Transverse colon (tissue), 4 donors: ENCODE results near the gene KIAA2012. TPM values are rescaled to one million over a fixed set of nuclear protein-coding genes. Genes with fewer than 3 reads are reported as not detected.

Source experiments
- DNase-seq: peaks from one replicate; pipeline ENCODE4 v3.0.0-alpha.2; 2019
- H3K27ac ChIP-seq, 4 donors: fragments of 200-600 bp; sonication (generic); 2 replicates each; pipeline ENCODE4 v1.5.1; 2016 to 2018; ENCODE audit warnings: inconsistent platforms in 4 of 4
- H3K27me3 ChIP-seq: fragments of 200-600 bp; sonication (generic); 2 replicates; pipeline ENCODE4 v1.5.1; 2017; ENCODE audit warnings: inconsistent platforms
- H3K36me3 ChIP-seq, 4 donors: fragments of 200-600 bp; sonication (generic); 2 replicates each; pipeline ENCODE4 v1.5.1; 2017 to 2019; ENCODE audit warnings: inconsistent platforms in 4 of 4
- H3K4me1 ChIP-seq, 4 donors: fragments of 200-600 bp; sonication (generic); 2 replicates each; pipeline ENCODE4 v1.5.1; 2017 to 2020; ENCODE audit warnings: inconsistent platforms in 4 of 4
- H3K4me3 ChIP-seq, 4 donors: fragments of 200-600 bp; sonication (generic); 1 replicate in 1 of 4; 2 replicates in 3 of 4; pipeline versions ENCODE4 v1.5.1 to v1.6.1; 2017 to 2019; ENCODE audit warnings: inconsistent platforms in 4 of 4
- H3K9me3 ChIP-seq, 2 donors: fragments of 200-600 bp; sonication (generic); 2 replicates each; pipeline ENCODE4 v1.5.1; 2017 to 2019; ENCODE audit warnings: inconsistent platforms in 2 of 2
- EP300 ChIP-seq: sonication (generic); formaldehyde crosslinking; IDR thresholded peaks from one replicate; pipeline ENCODE4 v1.6.1; 2017; ENCODE audit warnings: antibody characterized with exemption, low read depth
- POLR2A ChIP-seq: fragments of 450-650 bp; IDR thresholded peaks from one replicate; pipeline ENCODE4 v1.6.1; 2016; ENCODE audit warnings: antibody characterized with exemption, mild to moderate bottlenecking, moderate library complexity
- POLR2AphosphoS5 ChIP-seq, 3 donors: sonication (generic); formaldehyde crosslinking; IDR thresholded peaks; one replicate each; pipeline ENCODE4 v1.6.1; 2016; ENCODE audit warnings: antibody characterized with exemption in 3 of 3
- WGBS, 2 donors: methylation state at CpG; one replicate each; pipeline ENCODE4 v1.1.5; 2018; ENCODE audit warnings: low coverage in 1 of 2; 5-methylcytosine and 5-hydroxymethylcytosine counted together
- in situ Hi-C, 4 donors: fragments of 200-750 bp; cut with MboI; loops; one replicate each; pipeline versions ENCODE4 v1.15.0 to v1.15.1; 2017; ENCODE audit warnings: low sequenced_read_pairs in 3 of 4, low pct_ligation_motif_present in 1 of 4, low pct_unique_long_range_greater_than_20kb in 1 of 4
- intact Hi-C: fragments of 100-400 bp; cut with DNase I; formaldehyde crosslinking; loops from one replicate; pipeline ENCODE4 v1.15.1; 2023; ENCODE audit warnings: low total_unique reads
- total RNA-seq, 4 donors: library from RNA; depleted of rRNA; stranded (reverse); fragments of >200 nt; gene quantifications; one replicate each; pipeline ENCODE4 v1.1.0, GENCODE V29; 2016
- TF ChIP-seq, protein P1 (sequence below), 5 experiments: fragments of 200-600 bp in 3 of 5; fragments of 450-650 bp in 2 of 5; sonication (generic) in 3 of 5; IDR thresholded peaks; 1 replicate in 2 of 5; 2 replicates in 3 of 5; pipeline ENCODE4 v1.5.1; 2016 to 2017; ENCODE audit warnings: antibody characterized with exemption in 5 of 5, inconsistent platforms in 3 of 5, mild to moderate bottlenecking in 2 of 5, moderate library complexity in 1 of 5

Gene KIAA2012
- total RNA-seq, 4 donors from 2014 or later = not detected

- 43 to 45% methylated on average over 5 to 7 of the region's 7 CpGs for WGBS, 2 donors
- Histone ChIP-seq H3K4me1 (no peaks in the 10 kb centered on the region), H3K27me3 (no peaks in the 10 kb centered on the region), H3K9me3 (no peaks in the 10 kb centered on the region), H3K27ac (no peak overlapping the region), H3K4me3 (no peak overlapping the region), H3K36me3 (no peaks in the 10 kb centered on the region)
- intact Hi-C loops (loop anchor here (2.0 to 5.0 kb wide), 3 partner anchors 144 to 381 kb away; no protein-coding TSS in a partner anchor), in situ Hi-C loops (loop anchor here in 2 of 4 donors (5.0 to 25.0 kb wide), 2 partner anchors 316 kb away; no protein-coding TSS in a partner anchor)
- TF ChIP-seq, protein P1, sequence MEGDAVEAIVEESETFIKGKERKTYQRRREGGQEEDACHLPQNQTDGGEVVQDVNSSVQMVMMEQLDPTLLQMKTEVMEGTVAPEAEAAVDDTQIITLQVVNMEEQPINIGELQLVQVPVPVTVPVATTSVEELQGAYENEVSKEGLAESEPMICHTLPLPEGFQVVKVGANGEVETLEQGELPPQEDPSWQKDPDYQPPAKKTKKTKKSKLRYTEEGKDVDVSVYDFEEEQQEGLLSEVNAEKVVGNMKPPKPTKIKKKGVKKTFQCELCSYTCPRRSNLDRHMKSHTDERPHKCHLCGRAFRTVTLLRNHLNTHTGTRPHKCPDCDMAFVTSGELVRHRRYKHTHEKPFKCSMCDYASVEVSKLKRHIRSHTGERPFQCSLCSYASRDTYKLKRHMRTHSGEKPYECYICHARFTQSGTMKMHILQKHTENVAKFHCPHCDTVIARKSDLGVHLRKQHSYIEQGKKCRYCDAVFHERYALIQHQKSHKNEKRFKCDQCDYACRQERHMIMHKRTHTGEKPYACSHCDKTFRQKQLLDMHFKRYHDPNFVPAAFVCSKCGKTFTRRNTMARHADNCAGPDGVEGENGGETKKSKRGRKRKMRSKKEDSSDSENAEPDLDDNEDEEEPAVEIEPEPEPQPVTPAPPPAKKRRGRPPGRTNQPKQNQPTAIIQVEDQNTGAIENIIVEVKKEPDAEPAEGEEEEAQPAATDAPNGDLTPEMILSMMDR (IDR thresholded peaks at IDR 0.05) = peak; percentile 77 to 87 (median 84)
- TF ChIP-seq EP300 = no peak
- DNase-seq = peak; percentile 47
Observed at GRCh38 chr2:202178346-202178958, 105.4 kb downstream of the KIAA2012 start.

GRCh38 chr2:202184557-202184956 is 111.5 kb downstream of the KIAA2012 start:
- DNase-seq = no peak
- intact Hi-C loops (no loop called here), in situ Hi-C loops (loop anchor here in 2 of 4 donors (10.0 to 25.0 kb wide), 2 partner anchors 322 to 330 kb away; no protein-coding TSS in a partner anchor)
- no peaks in the 10 kb centered on the region for H3K27me3 ChIP-seq
- H3K4me3 ChIP-seq = no peak overlapping the region
- no peaks in the 10 kb centered on the region for H3K9me3 ChIP-seq
- H3K36me3 ChIP-seq = no peaks in the 10 kb centered on the region
- H3K4me1 ChIP-seq = no peaks in the 10 kb centered on the region
- H3K27ac ChIP-seq = no peak overlapping the region
- 61 to 100% methylated on average over 2 of the region's 2 CpGs for WGBS, 2 donors
- TF ChIP-seq POLR2AphosphoS5 (IDR thresholded peaks at IDR 0.05) = no peak
- TF ChIP-seq, protein P1 (IDR thresholded peaks at IDR 0.05) = no peak

DNA sequence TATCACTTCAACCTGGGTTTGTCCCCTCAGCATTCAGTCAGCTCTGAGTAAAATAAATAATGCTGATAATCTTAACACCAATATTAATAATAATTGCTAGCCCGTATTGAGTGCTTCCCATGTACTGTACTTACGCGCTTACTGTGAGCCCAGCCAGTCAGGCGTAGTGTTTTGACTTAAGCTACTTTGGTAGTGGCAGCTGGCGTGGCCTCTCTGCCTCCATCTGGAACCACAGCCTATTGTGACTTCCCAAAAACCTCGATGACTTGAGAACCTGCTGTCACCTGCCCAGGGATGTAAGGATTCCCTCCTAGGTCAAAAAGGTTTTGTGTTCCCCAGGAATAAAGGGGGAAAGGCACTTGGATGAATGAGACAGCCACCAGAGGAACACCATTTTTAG is 112.1 kb downstream of the KIAA2012 start:
- DNase-seq = no peak
- Histone ChIP-seq H3K4me3 (no peak overlapping the region), H3K27me3 (no peaks in the 10 kb centered on the region), H3K4me1 (no peaks in the 10 kb centered on the region), H3K9me3 (no peaks in the 10 kb centered on the region), H3K36me3 (no peaks in the 10 kb centered on the region), H3K27ac (no peak overlapping the region)
- intact Hi-C loops = no loop called here
- no peak for TF ChIP-seq POLR2AphosphoS5 (IDR thresholded peaks at IDR 0.05)
- TF ChIP-seq, protein P1 (IDR thresholded peaks at IDR 0.05) = no peak
- TF ChIP-seq EP300 = no peak
- no peak for TF ChIP-seq POLR2A
- 61 to 84% methylated on average over 3 to 6 of the region's 6 CpGs for WGBS, 2 donors
- in situ Hi-C loops = loop anchor here in 2 of 4 donors (10.0 to 25.0 kb wide), 2 partner anchors 323 to 330 kb away; no protein-coding TSS in a partner anchor

- no peak for DNase-seq
- intact Hi-C loops = no loop called here
- Histone ChIP-seq H3K27ac (no peak overlapping the region), H3K27me3 (no peaks in the 10 kb centered on the region), H3K4me1 (no peaks in the 10 kb centered on the region), H3K9me3 (no peaks in the 10 kb centered on the region), H3K36me3 (no peaks in the 10 kb centered on the region), H3K4me3 (no peak overlapping the region)
- in situ Hi-C loops = loop anchor here in 2 of 4 donors (10.0 to 25.0 kb wide), 2 partner anchors 324 to 332 kb away; no protein-coding TSS in a partner anchor
- WGBS, 2 donors = 68 to 96% methylated on average over 3 to 4 of the region's 4 CpGs
- TF ChIP-seq POLR2A = no peak
- TF ChIP-seq, protein P1 (IDR thresholded peaks at IDR 0.05) = no peak
- no peak for TF ChIP-seq EP300
- TF ChIP-seq POLR2AphosphoS5 (IDR thresholded peaks at IDR 0.05) = no peak
Observed at GRCh38 chr2:202186641-202187202, 113.7 kb downstream of the KIAA2012 start.
